ENCODE data around the gene CAVIN1. TPM values are rescaled to one million over a fixed set of nuclear protein-coding genes. Genes with fewer than 3 reads are reported as not detected.
"Not testable (repeated sequence)": the region's sequence is repeated elsewhere in the genome, so short reads cannot be mapped to it uniquely, and the experiment has no call there.

Gene CAVIN1
- total RNA-seq, 1 donor, result 95.1 TPM

- DNase-seq (ENCODE audit: low read depth in 2 of 3, low spot score in 2 of 3), result no peak
Observed at GRCh38 chr17:42431758-42432161, 8.7 kb upstream of the CAVIN1 start.

- DNase-seq (ENCODE audit: low read depth in 2 of 3, low spot score in 2 of 3), result no peak
Observed at GRCh38 chr17:42429726-42430447, 6.8 kb upstream of the CAVIN1 start.

GRCh38 chr17:42428141-42428944, 5.3 kb upstream of the CAVIN1 start:
- DNase-seq (ENCODE audit: low read depth in 2 of 3, low spot score in 2 of 3), result peak in 2 of 3 donors; percentile 61 to 83

- DNase-seq (ENCODE audit: low read depth in 2 of 3, low spot score in 2 of 3), result no peak
Observed at GRCh38 chr17:42424991-42425610, 2.0 kb upstream of the CAVIN1 start.

GRCh38 chr17:42423766-42424165, 710 bp upstream of the CAVIN1 start:
- DNase-seq (ENCODE audit: low read depth in 2 of 3, low spot score in 2 of 3), result no peak

- no peak for DNase-seq (ENCODE audit: low read depth in 2 of 3, low spot score in 2 of 3)
Observed at GRCh38 chr17:42422412-42422957, 571 bp downstream of the CAVIN1 start.

- DNase-seq (ENCODE audit: low read depth in 2 of 3, low spot score in 2 of 3), result peak in 1 of 3 donors; percentile 28
Observed at GRCh38 chr17:42421507-42422338, 1.3 kb downstream of the CAVIN1 start.

GRCh38 chr17:42421136-42421506, 1.9 kb downstream of the CAVIN1 start:
- DNase-seq (ENCODE audit: low read depth in 2 of 3, low spot score in 2 of 3), result no peak

GRCh38 chr17:42417981-42418380, 5.1 kb downstream of the CAVIN1 start:
- not testable (repeated sequence) for DNase-seq (ENCODE audit: low read depth in 2 of 3, low spot score in 2 of 3)

- peak in 2 of 3 donors; percentile 58 to 71 for DNase-seq (ENCODE audit: low read depth in 2 of 3, low spot score in 2 of 3)
Observed at GRCh38 chr17:42414704-42415409, 8.2 kb downstream of the CAVIN1 start.

- no peak for DNase-seq (ENCODE audit: low read depth in 2 of 3, low spot score in 2 of 3)
Observed at GRCh38 chr17:42413464-42414040, 9.5 kb downstream of the CAVIN1 start.

GRCh38 chr17:42411905-42412679, 11.0 kb downstream of the CAVIN1 start:
- no peak for DNase-seq (ENCODE audit: low read depth in 2 of 3, low spot score in 2 of 3)

- no peak for DNase-seq (ENCODE audit: low read depth in 2 of 3, low spot score in 2 of 3)
Observed at GRCh38 chr17:42411361-42411760, 11.7 kb downstream of the CAVIN1 start.

- no peak for DNase-seq (ENCODE audit: low read depth in 2 of 3, low spot score in 2 of 3)
Observed at GRCh38 chr17:42410319-42410685, 12.8 kb downstream of the CAVIN1 start.

- no peak for DNase-seq (ENCODE audit: low read depth in 2 of 3, low spot score in 2 of 3)
Observed at GRCh38 chr17:42409523-42410318, 13.3 kb downstream of the CAVIN1 start.

GRCh38 chr17:42408061-42408460, 15.0 kb downstream of the CAVIN1 start:
- no peak for DNase-seq (ENCODE audit: low read depth in 2 of 3, low spot score in 2 of 3)

- DNase-seq (ENCODE audit: low read depth in 2 of 3, low spot score in 2 of 3), result peak in 2 of 3 donors; percentile 45 to 65
Observed at GRCh38 chr17:42407289-42407836, 15.7 kb downstream of the CAVIN1 start.
